Osteoblast (primary cell): ENCODE measurements around the gene CFAP45. TPM values are rescaled to one million over a fixed set of nuclear protein-coding genes. Genes with fewer than 3 reads are reported as not detected.

ENCODE experiments used
- DNase-seq: peaks from one replicate; pipeline ENCODE4 v3.0.0; 2011; ENCODE audit warnings: low spot score, mixed read lengths; ENCODE audit not compliant: insufficient read length; ENCODE audit errors: missing footprints
- H2AFZ ChIP-seq: 2 replicates; pipeline ENCODE4 v1.6.0; 2011; ENCODE audit warnings: mild to moderate bottlenecking, low read length
- H3K27ac ChIP-seq: 2 replicates; pipeline ENCODE4 v1.5.1; 2011; ENCODE audit warnings: mild to moderate bottlenecking, low read depth, low read length, moderate library complexity
- H3K27me3 ChIP-seq: 2 replicates; pipeline ENCODE4 v1.6.0; 2012; ENCODE audit warnings: mild to moderate bottlenecking, control low read depth, inconsistent platforms, low read length, moderate library complexity; ENCODE audit not compliant: insufficient read depth
- H3K36me3 ChIP-seq: 2 replicates; pipeline ENCODE4 v1.5.1; 2011; ENCODE audit warnings: mild to moderate bottlenecking, low read length, control low read depth, moderate library complexity; ENCODE audit not compliant: insufficient read depth
- H3K4me1 ChIP-seq: 2 replicates; pipeline ENCODE4 v1.5.1; 2011; ENCODE audit warnings: mild to moderate bottlenecking, low read length, control low read depth, moderate library complexity; ENCODE audit not compliant: insufficient read depth
- H3K4me2 ChIP-seq: 2 replicates; pipeline ENCODE4 v1.6.0; 2011; ENCODE audit warnings: mild to moderate bottlenecking, low read length; ENCODE audit not compliant: insufficient read depth
- H3K4me3 ChIP-seq: fragments of 200-600 bp; sonication (generic); 3 replicates; pipeline ENCODE4 v1.5.1; 2012; ENCODE audit warnings: mild to moderate bottlenecking, low read length, inconsistent platforms; ENCODE audit not compliant: insufficient read depth
- H3K79me2 ChIP-seq: 2 replicates; pipeline ENCODE4 v1.6.0; 2012; ENCODE audit warnings: mild to moderate bottlenecking, low read length, control low read depth, inconsistent platforms; ENCODE audit not compliant: insufficient read depth
- H3K9me3 ChIP-seq: 2 replicates; pipeline ENCODE4 v1.5.1; 2011; ENCODE audit warnings: low read depth, low read length, control low read depth
- H4K20me1 ChIP-seq: 2 replicates; pipeline ENCODE4 v1.6.0; 2012; ENCODE audit warnings: mild to moderate bottlenecking, low read length, control low read depth; ENCODE audit not compliant: insufficient read depth
- CTCF ChIP-seq: IDR thresholded peaks from 2 replicates; pipeline ENCODE4 v1.5.1; 2011; ENCODE audit warnings: mild to moderate bottlenecking, low read depth, low read length, moderate library complexity; ENCODE audit errors: extremely low read depth
- total RNA-seq: library from RNA; depleted of rRNA; stranded (reverse); fragments of >200 nt; gene quantifications from 2 replicates; pipeline ENCODE4 v1.2.3, GENCODE V29; 2012

Gene CFAP45
- total RNA-seq, 1 donor: 0.36 TPM

- Histone ChIP-seq H4K20me1 (no peaks in the 10 kb centered on the region), H3K9me3 (no peaks in the 10 kb centered on the region), H3K4me3 (no peak overlapping the region), H3K79me2 (no peaks in the 10 kb centered on the region), H3K4me1 (peaks cover 16% of the 10 kb centered on the region), H3K4me2 (peak overlapping the region; percentile 21), H2AFZ (no peak overlapping the region), H3K36me3 (no peaks in the 10 kb centered on the region), H3K27me3 (no peaks in the 10 kb centered on the region), H3K27ac (no peak overlapping the region)
- TF ChIP-seq CTCF: no peak
- peak; percentile 92 for DNase-seq
Measured at GRCh38 chr1:159869173-159869572, 30.8 kb downstream of the CFAP45 start.

GRCh38 chr1:159868766-159869165, 31.2 kb downstream of the CFAP45 start:
- Histone ChIP-seq H3K4me1 (peaks cover 16% of the 10 kb centered on the region), H3K36me3 (no peaks in the 10 kb centered on the region), H4K20me1 (no peaks in the 10 kb centered on the region), H3K79me2 (no peaks in the 10 kb centered on the region), H3K9me3 (no peaks in the 10 kb centered on the region), H3K4me2 (peak overlapping the region; percentile 21), H3K27ac (no peak overlapping the region), H3K4me3 (no peak overlapping the region), H3K27me3 (no peaks in the 10 kb centered on the region), H2AFZ (no peak overlapping the region)
- DNase-seq: peak; percentile 77
- no peak for TF ChIP-seq CTCF

GRCh38 chr1:159867664-159868026, 32.3 kb downstream of the CFAP45 start:
- Histone ChIP-seq H3K27me3 (no peaks in the 10 kb centered on the region), H4K20me1 (no peaks in the 10 kb centered on the region), H3K79me2 (no peaks in the 10 kb centered on the region), H3K27ac (no peak overlapping the region), H3K4me2 (no peak overlapping the region), H3K4me1 (peaks cover 16% of the 10 kb centered on the region), H2AFZ (no peak overlapping the region), H3K9me3 (no peaks in the 10 kb centered on the region), H3K4me3 (no peak overlapping the region), H3K36me3 (no peaks in the 10 kb centered on the region)
- TF ChIP-seq CTCF: no peak
- DNase-seq: no peak

- Histone ChIP-seq H3K27me3 (no peaks in the 10 kb centered on the region), H4K20me1 (no peaks in the 10 kb centered on the region), H3K4me2 (no peak overlapping the region), H3K36me3 (no peaks in the 10 kb centered on the region), H3K27ac (no peak overlapping the region), H3K79me2 (no peaks in the 10 kb centered on the region), H3K4me1 (peaks cover 16% of the 10 kb centered on the region), H2AFZ (no peak overlapping the region), H3K9me3 (no peaks in the 10 kb centered on the region), H3K4me3 (no peak overlapping the region)
- no peak for TF ChIP-seq CTCF
- no peak for DNase-seq
Measured at GRCh38 chr1:159866905-159867663, 32.9 kb downstream of the CFAP45 start.
